HG03571 (cell line): ENCODE data around the gene RSF1.

Experiments
- ATAC-seq: cut with Tn5 transposase; IDR thresholded peaks from one replicate; pipeline ENCODE4 v1.9.1; 2021; ENCODE audit not compliant: unreplicated experiment

The RSF1 gene

GRCh38 chr11:77695417-77695816 lies 125.1 kb downstream of the RSF1 start:
- ATAC-seq: no peak

- no peak for ATAC-seq
These were observed 129.9 kb downstream of the RSF1 start for GRCh38 chr11:77690649-77691048.

DNA sequence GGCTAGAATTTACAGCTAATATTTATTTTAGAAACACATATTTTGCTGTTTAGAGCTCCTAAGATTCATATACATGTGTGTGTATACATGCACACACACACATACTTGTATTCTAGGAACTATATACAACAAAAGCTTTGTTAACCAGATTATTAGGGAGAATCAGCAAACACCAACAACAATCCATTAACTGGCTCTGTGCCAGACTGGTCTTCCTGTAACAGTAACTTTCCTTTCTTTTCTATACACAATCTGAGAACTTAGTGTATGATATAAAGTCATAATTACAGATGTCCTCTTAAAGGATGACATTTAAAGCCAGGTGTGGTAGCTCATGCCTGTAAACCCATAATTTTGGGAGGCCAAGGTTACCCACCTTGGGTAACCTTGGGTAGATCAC lies 133.4 kb downstream of the RSF1 start:
- ATAC-seq: no peak

DNA sequence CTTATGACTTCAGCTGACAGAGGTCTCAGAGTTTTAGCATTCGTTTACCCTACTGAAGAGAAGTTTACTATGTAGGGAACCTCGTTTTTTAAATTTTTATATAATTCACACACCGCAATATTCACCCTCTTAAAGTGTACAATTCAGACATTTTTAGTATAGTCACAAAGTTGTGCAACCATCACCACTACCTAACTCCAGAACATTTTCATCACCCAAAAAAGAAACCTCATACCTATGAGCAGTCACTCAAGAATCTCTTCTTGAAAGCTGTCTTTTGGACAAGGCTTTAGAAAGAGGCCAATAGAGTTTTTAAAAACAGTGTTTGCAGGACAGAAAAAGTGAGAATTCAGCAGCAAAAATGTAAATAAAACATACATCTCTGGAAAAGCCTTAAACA lies 143.4 kb downstream of the RSF1 start:
- no peak for ATAC-seq

GRCh38 chr11:77672264-77672663 lies 148.3 kb downstream of the RSF1 start:
- no peak for ATAC-seq

DNA sequence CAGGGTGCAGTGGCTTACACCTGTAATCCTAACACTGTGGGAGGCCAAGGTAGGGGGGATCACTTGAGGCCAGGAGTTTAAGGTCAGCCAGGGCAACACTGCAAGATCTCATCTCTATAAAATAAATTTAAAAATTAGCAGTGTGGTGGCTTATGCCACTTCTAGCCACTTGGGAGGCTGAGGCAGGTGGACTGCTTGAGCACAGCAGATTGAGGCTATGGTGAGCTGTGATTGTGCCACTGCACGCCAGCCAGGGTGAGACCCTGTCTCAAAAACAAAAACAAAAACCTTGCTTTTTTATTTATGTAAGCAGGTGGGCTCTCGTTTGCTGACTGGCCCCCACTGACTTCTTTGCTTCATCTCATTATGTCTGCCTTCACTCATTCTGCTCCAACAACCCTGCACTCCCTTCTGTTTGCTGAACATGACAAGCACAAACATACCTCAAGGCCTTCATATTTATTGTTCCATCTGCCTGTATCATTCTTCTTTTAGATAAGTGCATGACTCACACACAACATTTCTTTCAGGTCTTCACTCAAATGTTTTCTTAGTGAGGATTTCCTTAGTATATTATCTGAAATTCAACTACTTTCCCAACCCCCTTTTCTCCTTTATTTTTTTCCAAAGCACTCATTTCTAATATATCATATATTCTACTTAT lies 150.5 kb downstream of the RSF1 start:
- no peak for ATAC-seq

- ATAC-seq: no peak
These were observed 151.8 kb downstream of the RSF1 start for GRCh38 chr11:77668760-77669159.

- ATAC-seq: no peak
These were observed 155.1 kb downstream of the RSF1 start for GRCh38 chr11:77665240-77665965.

- ATAC-seq: no peak
These were observed 158.9 kb downstream of the RSF1 start for GRCh38 chr11:77661670-77662069.

- no peak for ATAC-seq
These were observed 159.6 kb downstream of the RSF1 start for GRCh38 chr11:77660947-77661346.

GRCh38 chr11:77658213-77659013 lies 162.1 kb downstream of the RSF1 start:
- ATAC-seq: no peak

GRCh38 chr11:77656362-77656761 lies 164.2 kb downstream of the RSF1 start:
- ATAC-seq: no peak

DNA sequence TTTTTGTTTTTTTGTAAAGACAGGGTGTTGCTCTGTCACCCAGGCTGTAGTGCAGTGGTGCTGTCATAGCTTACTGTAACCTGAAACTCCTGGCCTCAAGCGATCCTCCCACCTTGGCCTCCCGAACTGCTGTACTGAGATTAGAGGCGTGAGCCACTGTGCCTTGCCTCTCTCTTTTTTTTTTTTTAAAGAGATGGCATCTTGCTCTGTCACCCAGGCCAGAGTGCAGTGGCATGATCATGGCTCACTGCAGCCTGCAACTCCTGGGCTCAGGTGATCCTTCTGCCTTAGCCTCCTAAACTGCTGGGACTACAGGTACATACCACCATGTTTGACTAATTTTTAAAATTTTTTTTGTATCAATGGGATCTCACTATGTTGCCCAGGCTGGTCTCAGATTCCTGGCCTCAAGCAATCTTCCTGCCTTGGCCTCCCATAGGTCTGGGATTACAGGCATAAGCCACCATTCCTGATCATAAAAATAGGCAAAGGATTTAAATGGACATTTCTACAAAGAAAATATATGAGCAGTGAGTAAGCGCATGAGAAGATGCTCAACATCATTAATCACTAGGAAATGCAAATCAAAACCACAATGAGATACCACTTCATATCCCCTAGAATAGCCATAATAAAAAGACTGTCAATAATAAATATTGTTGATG lies 165.6 kb downstream of the RSF1 start:
- ATAC-seq: no peak

GRCh38 chr11:77650123-77650522 lies 170.4 kb downstream of the RSF1 start:
- no peak for ATAC-seq

- ATAC-seq: no peak
These were observed 172.7 kb downstream of the RSF1 start for GRCh38 chr11:77647654-77648305.

DNA sequence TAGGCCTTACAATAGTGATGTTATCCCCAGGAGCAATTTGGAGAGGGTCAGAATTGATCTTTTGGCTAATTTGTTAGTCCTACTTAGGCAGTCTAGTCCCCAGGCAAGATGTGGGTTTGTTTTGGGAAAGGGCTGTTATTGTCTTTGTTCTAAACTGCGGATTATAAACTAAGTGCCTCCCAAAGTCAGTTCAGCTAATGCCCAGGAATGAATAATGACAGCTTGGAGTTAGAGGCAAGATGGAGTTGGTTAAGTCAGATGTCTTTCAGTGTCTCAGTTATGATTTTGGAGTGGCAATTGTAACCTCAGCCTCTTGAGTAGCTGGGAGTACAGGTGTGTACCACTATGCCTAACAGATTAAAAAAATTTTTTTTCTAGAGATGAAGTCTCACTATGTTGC lies 175.6 kb downstream of the RSF1 start:
- ATAC-seq: no peak

DNA sequence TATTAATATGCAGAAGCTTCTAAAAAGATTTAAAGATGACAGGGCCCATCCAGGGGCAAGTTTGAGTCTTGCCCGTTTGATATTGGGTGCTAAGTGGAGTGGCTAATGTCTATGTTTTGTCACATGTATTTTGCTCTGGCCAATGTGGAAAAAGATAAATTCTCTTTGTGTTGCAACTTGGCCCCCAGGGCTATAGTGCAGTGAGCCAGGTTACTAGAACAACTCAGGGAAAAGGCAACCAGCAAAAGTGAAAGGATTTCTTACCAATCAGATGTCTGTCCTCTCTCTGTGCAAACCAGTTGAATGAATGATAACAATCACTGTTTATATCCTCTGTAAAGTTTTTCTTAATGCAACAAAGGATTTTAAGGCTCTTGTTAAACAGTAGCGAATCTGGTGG lies 178.3 kb downstream of the RSF1 start:
- ATAC-seq: no peak

- ATAC-seq: peak; percentile 91
These were observed 183.0 kb downstream of the RSF1 start, which contains the start of gene CLNS1A for GRCh38 chr11:77637345-77638165. TSS of gene CLNS1A (minus strand) at chr11:77637794. CDS start at chr11:77637714, 80 bp downstream.

- ATAC-seq: no peak
These were observed 183.7 kb downstream of the RSF1 start for GRCh38 chr11:77636731-77637344.
